ENCODE data around the gene WDR54.

WDR54 gene

DNA sequence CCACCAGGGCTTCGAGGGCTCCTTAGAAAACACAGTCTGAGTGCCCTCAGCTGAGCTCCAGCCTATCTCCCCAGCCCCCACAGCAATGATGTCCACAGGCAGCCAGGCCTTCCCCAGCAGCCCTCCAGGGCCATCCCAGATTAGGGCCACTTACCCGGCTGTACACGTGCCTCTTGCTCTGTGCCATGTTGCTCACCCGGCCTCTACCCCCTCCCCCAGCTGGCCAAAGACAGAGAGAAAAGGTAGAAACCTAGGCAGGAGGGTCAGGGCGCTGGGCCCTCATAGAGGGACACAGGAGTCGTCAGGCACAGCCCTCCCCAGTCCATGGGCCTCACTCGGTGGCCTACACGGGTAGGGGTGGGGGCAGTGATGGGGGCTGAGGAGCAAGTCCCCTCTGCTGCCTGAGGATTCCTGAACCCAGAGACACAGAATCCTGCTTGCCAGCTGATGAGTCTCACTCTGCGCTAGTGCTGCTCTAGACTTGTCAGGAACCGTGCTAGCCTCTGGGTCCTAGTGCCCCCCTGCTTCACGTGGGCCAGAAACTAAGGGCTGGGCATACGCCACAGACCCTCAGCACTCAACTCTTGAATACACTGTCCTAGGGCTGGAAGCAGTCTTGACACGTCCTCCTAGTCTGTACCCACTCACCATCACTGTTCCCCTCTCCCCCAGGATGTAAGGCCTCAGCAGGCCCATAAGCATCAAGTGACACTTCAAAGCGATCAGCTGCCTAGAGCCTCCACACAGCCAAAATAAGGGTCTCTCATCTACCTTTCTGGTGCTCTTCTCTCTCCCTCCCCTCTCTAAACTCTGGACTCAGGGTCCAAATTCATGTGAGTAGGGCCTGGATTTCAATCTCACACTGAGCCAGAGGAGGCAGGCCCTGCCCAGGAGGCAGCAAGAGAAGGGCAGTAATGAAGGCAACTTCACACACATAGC, 41.4 kb upstream of the WDR54 start, which contains the start of gene DCTN1:
Gene DCTN1, minus strand, starts transcription at position 461 of the 939 bp plus-strand sequence. Its CDS starts 274 bp downstream, at position 187.
- peak; percentile 35 for DNase-seq (ENCODE audit: low read depth, low spot score)
- Histone ChIP-seq H3K9me3 (ENCODE audit: insufficient read depth, low read length) (no peaks in the 10 kb centered on the region), H3K4me1 (ENCODE audit: insufficient read depth, insufficient read length) (peaks cover 9% of the 10 kb centered on the region), H3K4me3 (ENCODE audit: insufficient read length, low read depth) (peak within 1 kb of the TSS; percentile 30), H3K36me3 (ENCODE audit: insufficient read depth, insufficient read length, low read length) (peaks cover 68% of the 10 kb centered on the region), H3K27me3 (ENCODE audit: insufficient read depth, insufficient read length) (no peaks in the 10 kb centered on the region), H3K9ac (ENCODE audit: insufficient read length, low read depth) (peak within 1 kb of the TSS; percentile 79)
- TF ChIP-seq YY1 (IDR thresholded peaks at IDR 0.05; ENCODE audit: insufficient read depth, insufficient read length) (no peak), SUZ12 (IDR thresholded peaks at IDR 0.05; ENCODE audit: extremely low read depth, insufficient read depth, insufficient read length) (no peak), ZNF274 (IDR thresholded peaks at IDR 0.05; ENCODE audit: low read depth, low read length) (no peak)

DNA sequence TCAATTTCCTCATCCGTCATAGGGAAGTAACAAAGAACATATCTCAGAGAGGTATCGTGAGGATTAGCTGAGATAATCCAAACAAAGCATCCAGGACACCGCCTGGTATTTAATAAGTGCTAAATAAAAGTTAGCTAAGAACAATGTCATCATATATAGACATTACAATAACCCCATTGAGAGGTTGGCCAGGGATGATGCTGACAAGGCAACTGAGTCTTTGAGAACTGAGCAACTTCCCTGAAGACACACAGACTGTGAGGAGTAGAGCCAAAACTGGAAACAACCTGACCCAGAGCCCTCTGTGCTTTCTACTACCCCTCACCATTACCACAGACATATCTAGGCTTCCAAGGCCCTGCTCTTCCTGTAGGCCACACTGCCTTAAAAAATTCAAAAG, 39.8 kb upstream of the WDR54 start:
- peaks cover 66% of the 10 kb centered on the region for H3K36me3 ChIP-seq (ENCODE audit: insufficient read depth, insufficient read length, low read length)
- H3K9ac ChIP-seq (ENCODE audit: insufficient read length, low read depth) = no peak overlapping the region
- DNase-seq (ENCODE audit: low read depth, low spot score) = no peak
- TF ChIP-seq YY1 (IDR thresholded peaks at IDR 0.05; ENCODE audit: insufficient read depth, insufficient read length) (no peak), ZNF274 (IDR thresholded peaks at IDR 0.05; ENCODE audit: low read depth, low read length) (no peak)
- no peaks in the 10 kb centered on the region for H3K27me3 ChIP-seq (ENCODE audit: insufficient read depth, insufficient read length)
- no peaks in the 10 kb centered on the region for H3K9me3 ChIP-seq (ENCODE audit: insufficient read depth, low read length)
- H3K4me3 ChIP-seq (ENCODE audit: insufficient read length, low read depth) = no peak overlapping the region
- H3K4me1 ChIP-seq (ENCODE audit: insufficient read depth, insufficient read length) = peaks cover 9% of the 10 kb centered on the region

DNA sequence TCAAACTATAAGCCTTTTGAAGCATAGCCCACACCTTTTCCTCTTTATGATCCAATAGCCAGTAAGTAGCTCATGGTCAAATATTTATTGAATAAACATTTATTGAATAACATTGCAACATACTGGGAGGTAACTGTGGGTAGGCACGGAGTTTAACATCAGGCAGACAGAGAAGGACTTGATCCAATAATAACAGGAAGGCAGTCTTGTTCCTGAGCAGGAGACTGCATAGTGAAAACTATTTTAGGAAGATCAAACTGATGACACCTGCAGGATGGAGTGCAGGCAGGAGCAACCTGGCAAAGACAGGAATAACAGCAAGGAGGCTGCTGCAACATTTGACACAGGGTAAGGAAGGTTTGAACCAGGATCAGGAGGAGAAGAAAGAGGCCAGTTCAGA, 38.3 kb upstream of the WDR54 start:
- no peak overlapping the region for H3K9ac ChIP-seq (ENCODE audit: insufficient read length, low read depth)
- H3K4me3 ChIP-seq (ENCODE audit: insufficient read length, low read depth) = no peak overlapping the region
- no peak for TF ChIP-seq YY1 (IDR thresholded peaks at IDR 0.05; ENCODE audit: insufficient read depth, insufficient read length)
- peaks cover 9% of the 10 kb centered on the region for H3K4me1 ChIP-seq (ENCODE audit: insufficient read depth, insufficient read length)
- DNase-seq (ENCODE audit: low read depth, low spot score) = no peak
- H3K27me3 ChIP-seq (ENCODE audit: insufficient read depth, insufficient read length) = no peaks in the 10 kb centered on the region
- no peaks in the 10 kb centered on the region for H3K9me3 ChIP-seq (ENCODE audit: insufficient read depth, low read length)
- H3K36me3 ChIP-seq (ENCODE audit: insufficient read depth, insufficient read length, low read length) = peaks cover 56% of the 10 kb centered on the region

DNA sequence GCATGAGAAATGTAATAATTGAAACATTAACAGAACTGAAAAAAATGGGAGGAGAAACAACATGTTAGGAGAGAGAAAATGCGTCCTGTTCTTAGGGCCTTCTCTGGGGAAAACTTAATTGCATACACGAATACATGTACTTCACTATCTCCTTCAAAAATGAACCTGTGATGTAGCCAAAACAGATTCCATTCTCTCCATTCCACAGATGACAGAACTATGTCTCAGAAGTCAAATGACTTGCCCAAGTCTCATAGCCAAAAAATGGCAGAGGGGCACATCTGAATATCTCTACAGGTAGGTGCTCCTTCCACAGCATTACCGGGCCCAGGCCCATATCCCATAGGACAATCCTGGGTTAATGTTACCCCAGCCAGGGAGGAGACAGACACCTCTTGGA, 37.5 kb upstream of the WDR54 start:
- Histone ChIP-seq H3K36me3 (ENCODE audit: insufficient read depth, insufficient read length, low read length) (peaks cover 50% of the 10 kb centered on the region), H3K27me3 (ENCODE audit: insufficient read depth, insufficient read length) (no peaks in the 10 kb centered on the region), H3K4me1 (ENCODE audit: insufficient read depth, insufficient read length) (peaks cover 6% of the 10 kb centered on the region), H3K9ac (ENCODE audit: insufficient read length, low read depth) (no peak overlapping the region), H3K4me3 (ENCODE audit: insufficient read length, low read depth) (no peak overlapping the region), H3K9me3 (ENCODE audit: insufficient read depth, low read length) (no peaks in the 10 kb centered on the region)
- no peak for TF ChIP-seq ZNF274 (IDR thresholded peaks at IDR 0.05; ENCODE audit: low read depth, low read length)
- no peak for TF ChIP-seq SUZ12 (IDR thresholded peaks at IDR 0.05; ENCODE audit: extremely low read depth, insufficient read depth, insufficient read length)
- no peak for TF ChIP-seq YY1 (IDR thresholded peaks at IDR 0.05; ENCODE audit: insufficient read depth, insufficient read length)
- no peak for DNase-seq (ENCODE audit: low read depth, low spot score)

DNA sequence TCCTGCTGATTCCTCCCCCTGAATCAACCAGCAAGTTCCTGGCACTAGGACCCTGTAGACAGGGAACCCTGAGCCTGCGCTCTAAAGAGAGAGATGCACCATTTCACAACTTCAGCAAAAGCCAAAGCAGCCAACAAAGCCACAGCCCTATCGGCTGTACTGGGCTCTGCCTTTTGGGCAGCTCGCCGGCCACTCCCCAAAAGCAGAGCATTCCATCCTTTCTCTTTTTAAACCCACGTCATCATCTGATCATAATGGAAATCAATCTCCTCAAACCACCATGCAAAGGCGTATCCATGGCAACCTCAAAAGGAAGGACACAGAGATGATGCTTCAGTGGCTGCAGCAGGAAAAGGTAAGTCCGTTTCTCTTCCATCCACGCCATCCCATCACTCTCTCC, 36.1 kb upstream of the WDR54 start:
- TF ChIP-seq YY1 (IDR thresholded peaks at IDR 0.05; ENCODE audit: insufficient read depth, insufficient read length) (no peak), SUZ12 (IDR thresholded peaks at IDR 0.05; ENCODE audit: extremely low read depth, insufficient read depth, insufficient read length) (no peak), ZNF274 (IDR thresholded peaks at IDR 0.05; ENCODE audit: low read depth, low read length) (no peak)
- no peak for DNase-seq (ENCODE audit: low read depth, low spot score)
- peaks cover 1% of the 10 kb centered on the region for H3K4me1 ChIP-seq (ENCODE audit: insufficient read depth, insufficient read length)
- H3K27me3 ChIP-seq (ENCODE audit: insufficient read depth, insufficient read length) = no peaks in the 10 kb centered on the region
- no peaks in the 10 kb centered on the region for H3K9me3 ChIP-seq (ENCODE audit: insufficient read depth, low read length)
- no peak overlapping the region for H3K4me3 ChIP-seq (ENCODE audit: insufficient read length, low read depth)
- H3K9ac ChIP-seq (ENCODE audit: insufficient read length, low read depth) = no peak overlapping the region
- peaks cover 54% of the 10 kb centered on the region for H3K36me3 ChIP-seq (ENCODE audit: insufficient read depth, insufficient read length, low read length)

DNA sequence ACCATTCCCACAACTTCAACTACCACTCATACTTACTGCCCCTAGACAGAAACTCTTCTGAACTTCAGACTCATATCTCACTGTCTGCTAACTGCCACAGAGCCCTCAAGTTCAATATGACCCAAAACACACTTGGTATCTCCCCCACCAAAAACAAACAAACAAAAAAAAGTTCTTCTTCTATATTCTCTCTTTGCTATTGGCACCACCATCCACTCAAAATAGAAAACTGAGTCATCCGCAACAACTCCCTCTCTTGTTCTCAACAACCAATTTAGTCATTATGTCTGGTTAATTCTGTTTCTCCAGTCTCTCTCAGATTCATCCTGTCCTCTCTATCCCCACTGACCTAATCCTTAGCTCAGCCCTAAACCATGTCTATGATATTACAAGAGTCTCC, 34.2 kb upstream of the WDR54 start:
- peaks cover 48% of the 10 kb centered on the region for H3K36me3 ChIP-seq (ENCODE audit: insufficient read depth, insufficient read length, low read length)
- no peak for DNase-seq (ENCODE audit: low read depth, low spot score)
- no peaks in the 10 kb centered on the region for H3K4me1 ChIP-seq (ENCODE audit: insufficient read depth, insufficient read length)

DNA sequence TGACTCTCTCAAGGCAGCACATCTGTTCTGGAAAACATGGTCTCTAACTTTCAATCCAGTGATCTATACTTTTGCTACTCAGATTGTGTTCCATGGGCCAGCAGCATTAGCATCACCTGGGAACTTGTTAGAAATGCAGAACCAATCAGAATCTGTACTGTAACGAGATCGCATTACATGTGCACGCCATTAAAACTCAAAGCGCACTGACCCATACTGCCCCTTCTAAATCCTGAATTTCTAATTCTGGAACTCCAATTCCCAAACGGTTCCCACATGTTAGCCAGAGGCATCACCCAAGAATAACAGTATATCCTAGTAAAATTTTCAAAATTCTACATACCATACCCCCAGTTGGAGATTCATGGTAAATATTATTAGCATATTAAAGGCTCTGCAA, 30.9 kb upstream of the WDR54 start:
- no peak for TF ChIP-seq YY1 (IDR thresholded peaks at IDR 0.05; ENCODE audit: insufficient read depth, insufficient read length)
- no peak for TF ChIP-seq SUZ12 (IDR thresholded peaks at IDR 0.05; ENCODE audit: extremely low read depth, insufficient read depth, insufficient read length)
- TF ChIP-seq ZNF274 (IDR thresholded peaks at IDR 0.05; ENCODE audit: low read depth, low read length) = no peak
- no peak overlapping the region for H3K9ac ChIP-seq (ENCODE audit: insufficient read length, low read depth)
- H3K9me3 ChIP-seq (ENCODE audit: insufficient read depth, low read length) = no peaks in the 10 kb centered on the region
- no peaks in the 10 kb centered on the region for H3K27me3 ChIP-seq (ENCODE audit: insufficient read depth, insufficient read length)
- DNase-seq (ENCODE audit: low read depth, low spot score) = no peak
- H3K4me3 ChIP-seq (ENCODE audit: insufficient read length, low read depth) = peak overlapping the region; percentile 87
- H3K36me3 ChIP-seq (ENCODE audit: insufficient read depth, insufficient read length, low read length) = peaks cover 23% of the 10 kb centered on the region
- no peaks in the 10 kb centered on the region for H3K4me1 ChIP-seq (ENCODE audit: insufficient read depth, insufficient read length)

More for the DNA sequence above, 34.2 kb upstream of the WDR54 start:
- Histone ChIP-seq H3K9ac (ENCODE audit: insufficient read length, low read depth) (no peak overlapping the region), H3K9me3 (ENCODE audit: insufficient read depth, low read length) (no peaks in the 10 kb centered on the region), H3K27me3 (ENCODE audit: insufficient read depth, insufficient read length) (no peaks in the 10 kb centered on the region), H3K4me3 (ENCODE audit: insufficient read length, low read depth) (no peak overlapping the region)
- TF ChIP-seq YY1 (IDR thresholded peaks at IDR 0.05; ENCODE audit: insufficient read depth, insufficient read length) (no peak), ZNF274 (IDR thresholded peaks at IDR 0.05; ENCODE audit: low read depth, low read length) (no peak), SUZ12 (IDR thresholded peaks at IDR 0.05; ENCODE audit: extremely low read depth, insufficient read depth, insufficient read length) (no peak)

Measured in NT2/D1 (cell line).